A549 (cell line): ENCODE results near the gene TNIK. TPM values are rescaled to one million over a fixed set of nuclear protein-coding genes. Genes with fewer than 3 reads are reported as not detected.

Source experiments
- ATAC-seq, 2 experiments: fragments of 200-7000 bp in 1 of 2; fragments of >200 bp in 1 of 2; cut with Nextera tagmentation in 1 of 2; cut with Tn5 transposase in 1 of 2; 3 replicates each; pipeline versions ENCODE4 v1.8.0 to v1.9.1; 2018 to 2020; ENCODE audit warnings: mild to moderate bottlenecking in 1 of 2, moderate library complexity in 1 of 2
- CTCF ChIA-PET: fragments of 300-600 bp; sonication (Branson Sonifier 250); formaldehyde crosslinking; extraction: SDS; loops from one replicate; lab custom pipeline; 2021; ENCODE audit warnings: antibody characterized with exemption, inconsistent platforms; lab: Yijun Ruan, JAX
- POLR2A ChIA-PET: fragments of 350-600 bp; formaldehyde crosslinking; extraction: SDS; loops from one replicate; lab custom pipeline; 2021; ENCODE audit warnings: antibody characterized with exemption, inconsistent platforms; lab: Yijun Ruan, JAX
- DNase-seq, 2 experiments: peaks; one replicate each; pipeline versions ENCODE4 v3.0.0 to v3.0.0-alpha.2; 2011 to 2016; ENCODE audit warnings: low read depth in 1 of 2, low spot score in 1 of 2
- FAIRE-seq: peaks from 2 replicates; lab custom pipeline; 2011; peaks lifted over from hg19 to GRCh38; lab: Jason Lieb, UNC
- H3K27ac ChIP-seq, 2 experiments: fragments of >200 bp; sonication (Bioruptor Twin); formaldehyde crosslinking; 3 replicates each; pipeline ENCODE4 v1.5.1; 2016 to 2017
- H3K4me1 ChIP-seq: fragments of >200 bp; sonication (Bioruptor Twin); formaldehyde crosslinking; 3 replicates; pipeline ENCODE4 v1.6.1; 2016
- H3K4me2 ChIP-seq: fragments of >200 bp; sonication (Bioruptor Twin); formaldehyde crosslinking; 3 replicates; pipeline ENCODE4 v1.6.1; 2016
- H3K4me3 ChIP-seq: fragments of >200 bp; sonication (Bioruptor Twin); formaldehyde crosslinking; 3 replicates; pipeline ENCODE4 v1.5.1; 2016
- H3K9me3 ChIP-seq: fragments of >200 bp; sonication (Bioruptor Twin); formaldehyde crosslinking; 3 replicates; pipeline ENCODE4 v1.6.1; 2016
- ATOH8 ChIP-seq: fragments of 250-450 bp; sonication (Bioruptor Pico); IDR thresholded peaks from 2 replicates; pipeline ENCODE4 v1.5.0; 2020; ENCODE audit warnings: low read depth, mild to moderate bottlenecking, moderate library complexity
- BHLHE40 ChIP-seq: IDR thresholded peaks from 2 replicates; pipeline ENCODE4 v1.6.1; 2012; ENCODE audit warnings: low read depth, low read length, inconsistent platforms
- E2F6 ChIP-seq: IDR thresholded peaks from 2 replicates; pipeline ENCODE4 v1.6.1; 2012; ENCODE audit warnings: low read depth, borderline replicate concordance
- EHF ChIP-seq: fragments of 250-450 bp; sonication (Bioruptor Pico); IDR thresholded peaks from 2 replicates; pipeline ENCODE4 v1.5.0; 2020; ENCODE audit warnings: mild to moderate bottlenecking
- EHMT2 ChIP-seq: fragments of 200-600 bp; sonication (generic); IDR thresholded peaks from 2 replicates; pipeline ENCODE4 v1.6.1; 2016; ENCODE audit warnings: antibody characterized with exemption, low read depth, mild to moderate bottlenecking, moderate library complexity
- FOSB ChIP-seq: fragments of 250-450 bp; sonication (Bioruptor Pico); IDR thresholded peaks from 2 replicates; pipeline ENCODE4 v1.5.0; 2020; ENCODE audit warnings: mild to moderate bottlenecking, moderate library complexity
- FOXS1 ChIP-seq: fragments of 250-450 bp; sonication (Bioruptor Pico); IDR thresholded peaks from 2 replicates; pipeline ENCODE4 v1.5.0; 2020; ENCODE audit warnings: mild to moderate bottlenecking, moderate library complexity
- GATA3 ChIP-seq: IDR thresholded peaks from 2 replicates; pipeline ENCODE4 v1.6.1; 2012; ENCODE audit warnings: borderline replicate concordance
- HES2 ChIP-seq: fragments of >200 bp; sonication (Bioruptor Twin); formaldehyde crosslinking; IDR thresholded peaks from 2 replicates; pipeline ENCODE4 v1.6.1; 2016
- HEYL ChIP-seq: fragments of 250-450 bp; sonication (Bioruptor Pico); IDR thresholded peaks from 2 replicates; pipeline ENCODE4 v1.8.0; 2021; ENCODE audit warnings: mild to moderate bottlenecking, moderate library complexity
- HOXB13 ChIP-seq: fragments of 250-450 bp; sonication (Bioruptor Pico); IDR thresholded peaks from 2 replicates; pipeline ENCODE4 v1.5.0; 2020; ENCODE audit warnings: low read depth, mild to moderate bottlenecking, moderate library complexity
- HOXB5 ChIP-seq: fragments of 250-450 bp; sonication (Bioruptor Pico); IDR thresholded peaks from 2 replicates; pipeline ENCODE4 v1.5.0; 2020; ENCODE audit warnings: mild to moderate bottlenecking, moderate library complexity
- KDM5A ChIP-seq: fragments of 200-600 bp; sonication (generic); IDR thresholded peaks from 2 replicates; pipeline ENCODE4 v1.6.1; 2016; ENCODE audit warnings: antibody characterized with exemption, mild to moderate bottlenecking
- MAFK ChIP-seq: fragments of 450-650 bp; IDR thresholded peaks from 2 replicates; pipeline ENCODE4 v1.6.1; 2014; ENCODE audit not compliant: partially characterized antibody
- MAZ ChIP-seq: fragments of 150-350 bp; IDR thresholded peaks from 2 replicates; pipeline ENCODE4 v1.6.1; 2014; ENCODE audit warnings: antibody characterized with exemption, low read depth, low read length, borderline replicate concordance
- MYC ChIP-seq: IDR thresholded peaks from 2 replicates; pipeline ENCODE4 v1.6.1; 2012; ENCODE audit warnings: mild to moderate bottlenecking, inconsistent platforms, low read length, improper control_type of control experiment, borderline replicate concordance
- NFE2L2 ChIP-seq: fragments of 150-350 bp; conservative IDR thresholded peaks from 2 replicates; pipeline ENCODE4 v1.6.1; 2014; ENCODE audit warnings: low read length
- NR3C1 ChIP-seq: fragments of >200 bp; sonication (Bioruptor Twin); formaldehyde crosslinking; IDR thresholded peaks from 3 replicates; pipeline ENCODE4 v1.6.1; 2017
- PBX3 ChIP-seq: IDR thresholded peaks from 2 replicates; pipeline ENCODE4 v1.6.1; 2012
- PHF8 ChIP-seq: fragments of 200-600 bp; sonication (generic); IDR thresholded peaks from 2 replicates; pipeline ENCODE4 v1.6.1; 2016; ENCODE audit warnings: low read depth, mild to moderate bottlenecking, antibody characterized with exemption, moderate library complexity, borderline replicate concordance
- POLR2A ChIP-seq: IDR thresholded peaks from 2 replicates; pipeline ENCODE4 v1.6.1; 2012; ENCODE audit warnings: mild to moderate bottlenecking, low read length
- RAD21 ChIP-seq, 2 experiments: fragments of >200 bp in 1 of 2; sonication (Bioruptor Twin) in 1 of 2; formaldehyde crosslinking in 1 of 2; IDR thresholded peaks in 1 of 2; conservative IDR thresholded peaks in 1 of 2; 2 replicates in 1 of 2; 3 replicates in 1 of 2; pipeline ENCODE4 v1.6.1; 2012 to 2018; ENCODE audit warnings: inconsistent platforms in 1 of 2
- RFX5 ChIP-seq: fragments of 450-650 bp; IDR thresholded peaks from 2 replicates; pipeline ENCODE4 v1.7.1; 2014; ENCODE audit warnings: antibody characterized with exemption, mild to moderate bottlenecking, moderate library complexity
- ZFP36 ChIP-seq: fragments of 450-650 bp; IDR thresholded peaks from 2 replicates; pipeline ENCODE4 v1.6.1; 2014; ENCODE audit warnings: borderline replicate concordance; ENCODE audit not compliant: partially characterized antibody
- ZSCAN20 ChIP-seq: fragments of 250-450 bp; sonication (Bioruptor Pico); IDR thresholded peaks from 2 replicates; pipeline ENCODE4 v1.8.0; 2022; ENCODE audit warnings: mild to moderate bottlenecking, moderate library complexity
- WGBS: methylation state at CpG from one replicate; pipeline ENCODE4 v1.1.6; 2017; ENCODE audit errors: missing lambda C conversion rate; 5-methylcytosine and 5-hydroxymethylcytosine counted together
- polyA plus RNA-seq, 4 experiments: library from polyadenylated mRNA; depleted of rRNA in 3 of 4; stranded (reverse); fragments of >200 nt; fragmentation: RNase III in 1 of 4; extraction: RNeasy Plus Mini Kit Qiagen cat#74134 plus additional on column Dnase treatment in 1 of 4; gene quantifications; 2 replicates in 3 of 4; 3 replicates in 1 of 4; pipeline ENCODE4 v1.2.3, GENCODE V29; 2011 to 2017

The TNIK gene
- polyA plus RNA-seq, 2 of the 4 experiments (the other 2 are of a cell fraction) = 1.6 to 1.8 TPM

- 44% methylated on average over 5 of the region's 5 CpGs for WGBS
- FAIRE-seq = no peak
Observed at GRCh38 chr3:171295484-171296373, 164.5 kb downstream of the TNIK start.

GRCh38 chr3:171293142-171293782 lies 166.9 kb downstream of the TNIK start:
- Histone ChIP-seq H3K4me1 (no peaks in the 10 kb centered on the region), H3K4me2 (no peak overlapping the region), H3K27ac (no peak overlapping the region), H3K4me3 (no peak overlapping the region), H3K9me3 (no peaks in the 10 kb centered on the region)
- FAIRE-seq (no peak), DNase-seq (no peak), ATAC-seq (no peak)
- WGBS = 62% methylated on average over 1 of the region's 1 CpG
- ChIA-PET CTCF (no interaction called here), POLR2A (no interaction called here)
- TF ChIP-seq ZFP36 = no peak
- TF ChIP-seq RFX5 = no peak
- no peak for TF ChIP-seq NFE2L2
- no peak for TF ChIP-seq E2F6
- TF ChIP-seq ATOH8 (CRISPR knock-in tag) = no peak
- TF ChIP-seq PHF8 = no peak

More at GRCh38 chr3:171295484-171296373, 164.5 kb downstream of the TNIK start:
- TF ChIP-seq HEYL (CRISPR knock-in tag) = no peak
- TF ChIP-seq PHF8 = no peak
- TF ChIP-seq EHF (CRISPR knock-in tag) = no peak
- TF ChIP-seq ZFP36 = no peak
- no peak for TF ChIP-seq RAD21 (conservative IDR thresholded peaks at IDR 0.05 in 1 of 2, IDR thresholded peaks at IDR 0.05 in 1 of 2)
- CTCF ChIA-PET = interaction anchor here (0.8 kb wide), 1 partner anchor 10 kb away, joined by 3 read pairs; no protein-coding TSS in a partner anchor
- Histone ChIP-seq H3K4me3 (no peak overlapping the region), H3K4me2 (no peak overlapping the region), H3K4me1 (no peaks in the 10 kb centered on the region), H3K9me3 (no peaks in the 10 kb centered on the region), H3K27ac (no peak overlapping the region)
- DNase-seq (no peak), ATAC-seq (no peak)
- POLR2A ChIA-PET = no interaction called here

GRCh38 chr3:171290680-171291079 lies 169.5 kb downstream of the TNIK start:
- H3K4me1 ChIP-seq = no peaks in the 10 kb centered on the region; the same call in 2 of the 3 replicates
- DNase-seq (no peak), FAIRE-seq (no peak), ATAC-seq (no peak)
- no peak overlapping the region for H3K4me3 ChIP-seq
- no peak overlapping the region for H3K4me2 ChIP-seq
- 39% methylated on average over 2 of the region's 2 CpGs for WGBS
- CTCF ChIA-PET = no interaction called here
- H3K9me3 ChIP-seq = no peaks in the 10 kb centered on the region
- no peak for TF ChIP-seq MYC
- no peak for TF ChIP-seq RAD21 (conservative IDR thresholded peaks at IDR 0.05 in 1 of 2, IDR thresholded peaks at IDR 0.05 in 1 of 2)
- TF ChIP-seq NR3C1 = no peak
- no peak for TF ChIP-seq GATA3
- TF ChIP-seq FOSB (CRISPR knock-in tag) = no peak
- TF ChIP-seq HOXB13 (CRISPR knock-in tag) = no peak
- no peak for TF ChIP-seq EHMT2
- no peak for TF ChIP-seq E2F6
- POLR2A ChIA-PET = no interaction called here
- H3K27ac ChIP-seq = no peak overlapping the region

GRCh38 chr3:171289291-171289690 lies 170.9 kb downstream of the TNIK start:
- POLR2A ChIA-PET = no interaction called here
- Histone ChIP-seq H3K4me3 (no peak overlapping the region), H3K4me1 (peaks cover 11% of the 10 kb centered on the region), H3K27ac (no peak overlapping the region)
- DNase-seq = no peak
- TF ChIP-seq HES2 (no peak), PHF8 (no peak), PBX3 (no peak), NR3C1 (no peak), RAD21 (conservative IDR thresholded peaks at IDR 0.05 in 1 of 2, IDR thresholded peaks at IDR 0.05 in 1 of 2) (no peak), MAFK (no peak), BHLHE40 (no peak), ZSCAN20 (CRISPR knock-in tag) (no peak), POLR2A (no peak), KDM5A (no peak), FOXS1 (CRISPR knock-in tag) (no peak), MYC (no peak), HOXB5 (CRISPR knock-in tag) (no peak), ZFP36 (no peak), MAZ (no peak)
- TF ChIP-seq, all 56 proteins: peak for 0
- H3K4me2 ChIP-seq = no peak overlapping the region
- no peaks in the 10 kb centered on the region for H3K9me3 ChIP-seq
- FAIRE-seq (no peak), ATAC-seq (no peak)
- CTCF ChIA-PET = no interaction called here
